NT2/D1 (cell line): ENCODE results near the gene NRP1.

Experiments
- YY1 ChIP-seq: IDR thresholded peaks from 2 replicates; pipeline ENCODE4 v1.6.1; 2011; ENCODE audit not compliant: insufficient read length, insufficient read depth
- ZNF274 ChIP-seq: IDR thresholded peaks from 2 replicates; pipeline ENCODE4 v1.6.1; 2011; ENCODE audit warnings: mild to moderate bottlenecking, low read depth, low read length

GRCh38 chr10:33331379-33331694, 3.1 kb downstream of the NRP1 start:
- TF ChIP-seq ZNF274 (no peak), YY1 (no peak)
